HepG2 (cell line): Measurements from ENCODE around the gene CSF3R.

Source experiments
- AKAP8 ChIP-seq: sonication (generic); formaldehyde crosslinking; IDR thresholded peaks from 2 replicates; pipeline ENCODE4 v1.5.1; 2020; ENCODE audit warnings: mild to moderate bottlenecking, missing genetic modification reagents
- FOSL1 ChIP-seq: sonication (generic); formaldehyde crosslinking; IDR thresholded peaks from 2 replicates; pipeline ENCODE4 v1.9.0; 2021; ENCODE audit warnings: missing genetic modification reagents, borderline replicate concordance
- HNRNPLL ChIP-seq: fragments of 200-400 bp; formaldehyde crosslinking; IDR thresholded peaks from 2 replicates; pipeline ENCODE4 v1.6.1; 2017; ENCODE audit warnings: mild to moderate bottlenecking, low read depth, low read length; ENCODE audit not compliant: poor library complexity, severe bottlenecking
- ZNF850 ChIP-seq: sonication (generic); formaldehyde crosslinking; conservative IDR thresholded peaks from 2 replicates; pipeline ENCODE4 v1.9.0; 2021; ENCODE audit warnings: mild to moderate bottlenecking, missing genetic modification reagents

GRCh38 chr1:36433102-36433501 lies 49.6 kb downstream of the CSF3R start:
- no peak for TF ChIP-seq ZNF850 (CRISPR knock-in tag)
- TF ChIP-seq HNRNPLL = no peak
- TF ChIP-seq AKAP8 (CRISPR knock-in tag) = no peak
- TF ChIP-seq FOSL1 = no peak
